Mucosa of descending colon (tissue), 3 donors: ENCODE results near the gene ATP6V0C. TPM values are rescaled to one million over a fixed set of nuclear protein-coding genes. Genes with fewer than 3 reads are reported as not detected.

Experiments used
- ATAC-seq: fragments of 200-7000 bp; cut with Tn5 transposase; one replicate; pipeline ENCODE4 v1.9.1; 2020; ENCODE audit warnings: mild to moderate bottlenecking, moderate library complexity
- DNase-seq, 3 donors: peaks; one replicate each; pipeline ENCODE4 v3.0.0-alpha.2; 2020
- H3K36me3 ChIP-seq: fragments of 200-600 bp; one replicate; pipeline ENCODE4 v1.8.0; 2021; ENCODE audit warnings: low read depth, mild to moderate bottlenecking
- H3K4me1 ChIP-seq: fragments of 200-600 bp; one replicate; pipeline ENCODE4 v1.8.0; 2021; ENCODE audit warnings: low read depth, mild to moderate bottlenecking
- H3K4me3 ChIP-seq: fragments of 200-600 bp; one replicate; pipeline ENCODE4 v1.8.0; 2021; ENCODE audit warnings: mild to moderate bottlenecking
- H3K9me3 ChIP-seq: fragments of 200-600 bp; one replicate; pipeline ENCODE4 v1.8.0; 2021; ENCODE audit warnings: mild to moderate bottlenecking
- CTCF ChIP-seq: fragments of 200-600 bp; IDR thresholded peaks from one replicate; pipeline ENCODE4 v1.8.0; 2022; ENCODE audit warnings: antibody characterized with exemption, mild to moderate bottlenecking
- intact Hi-C, 2 donors: fragments of 100-400 bp; cut with DNase I in 1 of 2; cut with micrococcal nuclease in 1 of 2; formaldehyde crosslinking; loops; one replicate each; pipeline versions ENCODE4 v1.11.0 to v1.11.1; 2022; cut with DNase I, micrococcal nuclease
- total RNA-seq, 3 donors: library from RNA; stranded (reverse); fragmentation: NEBNext Ultra II Directional in 2 of 3; extraction: Animal tissue kit (Norgen Biotek cat#: 25700) in 2 of 3; gene quantifications; one replicate each; pipeline versions ENCODE4 v1.2.1 to v1.2.4, GENCODE V29; 2021 to 2023
- donor health status: DM: no; HTN: no; CAD: no; lungs with moderate emphysema.
- donor health status: DM: no; HTN: no; CAD: no.
- donor health status: DM: no; HTN: yes; CAD: no.

Gene ATP6V0C
- total RNA-seq, 3 donors from 2014 or later = 171 to 261 (median 201) TPM

GRCh38 chr16:2486645-2487516 lies 26.9 kb upstream of the ATP6V0C start:
- ATAC-seq (peak; percentile 88), DNase-seq (peak; percentile 75 to 77 (median 76))
- Histone ChIP-seq H3K4me3 (no peak overlapping the region), H3K36me3 (no peaks in the 10 kb centered on the region), H3K9me3 (no peaks in the 10 kb centered on the region), H3K4me1 (no peaks in the 10 kb centered on the region)
- intact Hi-C loops = no loop called here
- no peak for TF ChIP-seq CTCF

- DNase-seq = no peak
- ATAC-seq = no peak
- intact Hi-C loops = no loop called here
These were observed 26.3 kb upstream of the ATP6V0C start for GRCh38 chr16:2487517-2487842.

GRCh38 chr16:2487903-2488531 lies 25.7 kb upstream of the ATP6V0C start:
- Histone ChIP-seq H3K36me3 (no peaks in the 10 kb centered on the region), H3K4me3 (no peak overlapping the region), H3K4me1 (no peaks in the 10 kb centered on the region), H3K9me3 (no peaks in the 10 kb centered on the region)
- no peak for ATAC-seq
- intact Hi-C loops = no loop called here
- TF ChIP-seq CTCF = no peak
- no peak for DNase-seq

More at GRCh38 chr16:2487517-2487842, 26.3 kb upstream of the ATP6V0C start:
- H3K9me3 ChIP-seq = no peaks in the 10 kb centered on the region
- H3K4me1 ChIP-seq = no peaks in the 10 kb centered on the region
- no peak for TF ChIP-seq CTCF
- no peaks in the 10 kb centered on the region for H3K36me3 ChIP-seq
- no peak overlapping the region for H3K4me3 ChIP-seq

DNA sequence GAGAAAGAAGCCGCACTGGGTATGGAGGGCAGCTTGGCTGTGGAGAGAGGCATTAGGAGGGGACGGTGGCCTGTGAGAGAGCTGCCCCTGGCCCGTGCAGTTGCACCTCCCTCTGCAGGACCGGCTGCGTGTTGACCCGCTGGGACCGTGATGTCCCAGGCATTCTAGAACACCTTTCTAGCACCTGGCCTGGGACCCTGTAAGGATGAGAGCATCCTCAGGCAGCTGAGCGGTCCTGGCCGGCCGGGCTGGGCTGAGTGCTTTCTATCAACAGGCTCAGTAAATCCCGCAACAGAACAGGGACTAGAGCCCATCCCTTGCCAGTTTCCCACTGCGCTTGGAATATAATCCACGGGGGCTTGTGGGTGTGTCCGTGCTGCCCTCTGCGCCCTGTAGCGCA lies 24.2 kb upstream of the ATP6V0C start:
- H3K4me1 ChIP-seq = no peaks in the 10 kb centered on the region
- TF ChIP-seq CTCF = no peak
- H3K9me3 ChIP-seq = no peaks in the 10 kb centered on the region
- no peak overlapping the region for H3K4me3 ChIP-seq
- intact Hi-C loops = no loop called here
- H3K36me3 ChIP-seq = no peaks in the 10 kb centered on the region
- ATAC-seq (no peak), DNase-seq (no peak)

GRCh38 chr16:2490190-2491105 lies 23.3 kb upstream of the ATP6V0C start:
- intact Hi-C loops = loop anchor here in 1 of 2 donors (10.0 kb wide), 1 partner anchor 156 kb away; no protein-coding TSS in a partner anchor
- H3K9me3 ChIP-seq = no peaks in the 10 kb centered on the region
- no peaks in the 10 kb centered on the region for H3K4me1 ChIP-seq
- no peak overlapping the region for H3K4me3 ChIP-seq
- H3K36me3 ChIP-seq = no peaks in the 10 kb centered on the region
- no peak for ATAC-seq
- no peak for TF ChIP-seq CTCF
- no peak for DNase-seq
